OCI-M1 (cell line): ENCODE data around the gene ARHGEF39.
A peak's percentile ranks its signal among the peaks of the same experiment; 100 is the strongest.

Source experiments
- DNase-seq: peaks from one replicate; lab custom pipeline; 2025; lab: John Stamatoyannopoulos, UW

The ARHGEF39 gene

GRCh38 chr9:35691334-35691650, 26.3 kb upstream of the ARHGEF39 start:
- no peak for DNase-seq

- peak; percentile 69 for DNase-seq
Measured at GRCh38 chr9:35690614-35691333, 25.8 kb upstream of the ARHGEF39 start.

GRCh38 chr9:35690294-35690613, 25.3 kb upstream of the ARHGEF39 start:
- DNase-seq = no peak

- no peak for DNase-seq
Measured at GRCh38 chr9:35689542-35690293, 24.7 kb upstream of the ARHGEF39 start, which contains the start of gene TPM2. Gene TPM2 (minus strand): TSS chr9:35689925. CDS start chr9:35689817, 108 bp downstream.

GRCh38 chr9:35688558-35689541, 23.9 kb upstream of the ARHGEF39 start:
- DNase-seq = peak; percentile 36

GRCh38 chr9:35687972-35688557, 23.1 kb upstream of the ARHGEF39 start:
- DNase-seq = no peak

- DNase-seq = no peak
Measured at GRCh38 chr9:35687306-35687705, 22.3 kb upstream of the ARHGEF39 start.

- DNase-seq = no peak
Measured at GRCh38 chr9:35686222-35687203, 21.5 kb upstream of the ARHGEF39 start.

- no peak for DNase-seq
Measured at GRCh38 chr9:35685506-35685905, 20.5 kb upstream of the ARHGEF39 start.

GRCh38 chr9:35684921-35685320, 19.9 kb upstream of the ARHGEF39 start:
- no peak for DNase-seq

- DNase-seq = no peak
Measured at GRCh38 chr9:35683323-35683722, 18.3 kb upstream of the ARHGEF39 start.

- no peak for DNase-seq
Measured at GRCh38 chr9:35682520-35683315, 17.7 kb upstream of the ARHGEF39 start.

GRCh38 chr9:35682051-35682450, 17.1 kb upstream of the ARHGEF39 start:
- DNase-seq = no peak

GRCh38 chr9:35681341-35682002, 16.5 kb upstream of the ARHGEF39 start:
- DNase-seq = no peak

GRCh38 chr9:35680331-35681105, 15.5 kb upstream of the ARHGEF39 start:
- DNase-seq = no peak

GRCh38 chr9:35679766-35680330, 14.9 kb upstream of the ARHGEF39 start:
- DNase-seq = no peak

GRCh38 chr9:35679091-35679490, 14.1 kb upstream of the ARHGEF39 start:
- no peak for DNase-seq

- DNase-seq = no peak
Measured at GRCh38 chr9:35675732-35676392, 10.9 kb upstream of the ARHGEF39 start.
